ENCODE measurements around the gene SERPINE1.

The SERPINE1 gene

GRCh38 chr7:101085162-101085964, 41.5 kb upstream of the SERPINE1 start, which contains the start of gene TRIM56:
TRIM56 (plus strand) TSS chr7:101085481; CDS start chr7:101087313, 1,832 bp downstream.
- Histone ChIP-seq H3K4me3 (ENCODE audit: severe bottlenecking) (peak within 1 kb of the TSS; percentile 57), H3K9me3 (ENCODE audit: severe bottlenecking) (no peaks in the 10 kb centered on the region), H3K4me1 (ENCODE audit: insufficient read depth, poor library complexity, severe bottlenecking) (peaks cover 11% of the 10 kb centered on the region), H3K27me3 (ENCODE audit: insufficient read depth, poor library complexity, severe bottlenecking) (no peaks in the 10 kb centered on the region), H3K36me3 (ENCODE audit: low read depth) (peaks cover 37% of the 10 kb centered on the region), H3K27ac (ENCODE audit: poor library complexity, severe bottlenecking) (peak within 1 kb of the TSS; percentile 95)
- ATAC-seq (ENCODE audit: low read depth) (peak; percentile 87), DNase-seq (ENCODE audit: low spot score) (peak; percentile 97)
- no peak for TF ChIP-seq CTCF (IDR thresholded peaks at IDR 0.05; ENCODE audit: poor library complexity, severe bottlenecking)

- H3K4me3 ChIP-seq (ENCODE audit: severe bottlenecking) = peak overlapping the region; percentile 1
- no peaks in the 10 kb centered on the region for H3K9me3 ChIP-seq (ENCODE audit: severe bottlenecking)
- ATAC-seq (ENCODE audit: low read depth) = no peak; the same call in 2 of the 3 replicates
Observed at GRCh38 chr7:101087334-101088068, 39.4 kb upstream of the SERPINE1 start.

GRCh38 chr7:101088069-101088425, 38.9 kb upstream of the SERPINE1 start:
- peak overlapping the region; percentile 95 for H3K27ac ChIP-seq (ENCODE audit: poor library complexity, severe bottlenecking)
- no peak for TF ChIP-seq CTCF (IDR thresholded peaks at IDR 0.05; ENCODE audit: poor library complexity, severe bottlenecking)
- no peak for ATAC-seq (ENCODE audit: low read depth)
- H3K9me3 ChIP-seq (ENCODE audit: severe bottlenecking) = no peaks in the 10 kb centered on the region
- H3K4me1 ChIP-seq (ENCODE audit: insufficient read depth, poor library complexity, severe bottlenecking) = peaks cover 11% of the 10 kb centered on the region
- DNase-seq (ENCODE audit: low spot score) = no peak
- H3K36me3 ChIP-seq (ENCODE audit: low read depth) = peaks cover 40% of the 10 kb centered on the region
- no peaks in the 10 kb centered on the region for H3K27me3 ChIP-seq (ENCODE audit: insufficient read depth, poor library complexity, severe bottlenecking)
- H3K4me3 ChIP-seq (ENCODE audit: severe bottlenecking) = no peak overlapping the region

More at GRCh38 chr7:101087334-101088068, 39.4 kb upstream of the SERPINE1 start:
- Histone ChIP-seq H3K27me3 (ENCODE audit: insufficient read depth, poor library complexity, severe bottlenecking) (no peaks in the 10 kb centered on the region), H3K27ac (ENCODE audit: poor library complexity, severe bottlenecking) (peak overlapping the region; percentile 95), H3K4me1 (ENCODE audit: insufficient read depth, poor library complexity, severe bottlenecking) (peaks cover 11% of the 10 kb centered on the region), H3K36me3 (ENCODE audit: low read depth) (peaks cover 40% of the 10 kb centered on the region)
- no peak for DNase-seq (ENCODE audit: low spot score)
- TF ChIP-seq CTCF (IDR thresholded peaks at IDR 0.05; ENCODE audit: poor library complexity, severe bottlenecking) = no peak

- no peak overlapping the region for H3K4me3 ChIP-seq (ENCODE audit: severe bottlenecking)
- TF ChIP-seq CTCF (IDR thresholded peaks at IDR 0.05; ENCODE audit: poor library complexity, severe bottlenecking) = no peak
- ATAC-seq (ENCODE audit: low read depth) = no peak
- no peak for DNase-seq (ENCODE audit: low spot score)
- H3K36me3 ChIP-seq (ENCODE audit: low read depth) = peaks cover 40% of the 10 kb centered on the region
- no peak overlapping the region for H3K27ac ChIP-seq (ENCODE audit: poor library complexity, severe bottlenecking)
- H3K4me1 ChIP-seq (ENCODE audit: insufficient read depth, poor library complexity, severe bottlenecking) = peaks cover 18% of the 10 kb centered on the region
- H3K27me3 ChIP-seq (ENCODE audit: insufficient read depth, poor library complexity, severe bottlenecking) = no peaks in the 10 kb centered on the region
- no peaks in the 10 kb centered on the region for H3K9me3 ChIP-seq (ENCODE audit: severe bottlenecking)
Observed at GRCh38 chr7:101088858-101089529, 37.9 kb upstream of the SERPINE1 start.

Measured in RWPE2 (cell line).